ENCODE measurements around the gene KCTD4. TPM values are rescaled to one million over a fixed set of nuclear protein-coding genes. Genes with fewer than 3 reads are reported as not detected.

Gene KCTD4
- total RNA-seq, 1 donor from 2014 or later, result not detected

GRCh38 chr13:45162194-45162593, 38.7 kb downstream of the KCTD4 start:
- TF ChIP-seq, protein P1, sequence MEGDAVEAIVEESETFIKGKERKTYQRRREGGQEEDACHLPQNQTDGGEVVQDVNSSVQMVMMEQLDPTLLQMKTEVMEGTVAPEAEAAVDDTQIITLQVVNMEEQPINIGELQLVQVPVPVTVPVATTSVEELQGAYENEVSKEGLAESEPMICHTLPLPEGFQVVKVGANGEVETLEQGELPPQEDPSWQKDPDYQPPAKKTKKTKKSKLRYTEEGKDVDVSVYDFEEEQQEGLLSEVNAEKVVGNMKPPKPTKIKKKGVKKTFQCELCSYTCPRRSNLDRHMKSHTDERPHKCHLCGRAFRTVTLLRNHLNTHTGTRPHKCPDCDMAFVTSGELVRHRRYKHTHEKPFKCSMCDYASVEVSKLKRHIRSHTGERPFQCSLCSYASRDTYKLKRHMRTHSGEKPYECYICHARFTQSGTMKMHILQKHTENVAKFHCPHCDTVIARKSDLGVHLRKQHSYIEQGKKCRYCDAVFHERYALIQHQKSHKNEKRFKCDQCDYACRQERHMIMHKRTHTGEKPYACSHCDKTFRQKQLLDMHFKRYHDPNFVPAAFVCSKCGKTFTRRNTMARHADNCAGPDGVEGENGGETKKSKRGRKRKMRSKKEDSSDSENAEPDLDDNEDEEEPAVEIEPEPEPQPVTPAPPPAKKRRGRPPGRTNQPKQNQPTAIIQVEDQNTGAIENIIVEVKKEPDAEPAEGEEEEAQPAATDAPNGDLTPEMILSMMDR (IDR thresholded peaks at IDR 0.05; ENCODE audit: partially characterized antibody, unreplicated experiment), result no peak
- Mint-ChIP-seq H3K4me1 (ENCODE audit: low read depth, unreplicated experiment) (no peaks in the 10 kb centered on the region), H3K4me3 (ENCODE audit: unreplicated experiment) (no peak overlapping the region), H3K27me3 (ENCODE audit: unreplicated experiment) (no peaks in the 10 kb centered on the region), H3K9me3 (ENCODE audit: unreplicated experiment) (no peaks in the 10 kb centered on the region), H3K36me3 (ENCODE audit: unreplicated experiment) (no peaks in the 10 kb centered on the region), H3K27ac (ENCODE audit: unreplicated experiment) (no peak overlapping the region)
- no peak for DNase-seq

DNA sequence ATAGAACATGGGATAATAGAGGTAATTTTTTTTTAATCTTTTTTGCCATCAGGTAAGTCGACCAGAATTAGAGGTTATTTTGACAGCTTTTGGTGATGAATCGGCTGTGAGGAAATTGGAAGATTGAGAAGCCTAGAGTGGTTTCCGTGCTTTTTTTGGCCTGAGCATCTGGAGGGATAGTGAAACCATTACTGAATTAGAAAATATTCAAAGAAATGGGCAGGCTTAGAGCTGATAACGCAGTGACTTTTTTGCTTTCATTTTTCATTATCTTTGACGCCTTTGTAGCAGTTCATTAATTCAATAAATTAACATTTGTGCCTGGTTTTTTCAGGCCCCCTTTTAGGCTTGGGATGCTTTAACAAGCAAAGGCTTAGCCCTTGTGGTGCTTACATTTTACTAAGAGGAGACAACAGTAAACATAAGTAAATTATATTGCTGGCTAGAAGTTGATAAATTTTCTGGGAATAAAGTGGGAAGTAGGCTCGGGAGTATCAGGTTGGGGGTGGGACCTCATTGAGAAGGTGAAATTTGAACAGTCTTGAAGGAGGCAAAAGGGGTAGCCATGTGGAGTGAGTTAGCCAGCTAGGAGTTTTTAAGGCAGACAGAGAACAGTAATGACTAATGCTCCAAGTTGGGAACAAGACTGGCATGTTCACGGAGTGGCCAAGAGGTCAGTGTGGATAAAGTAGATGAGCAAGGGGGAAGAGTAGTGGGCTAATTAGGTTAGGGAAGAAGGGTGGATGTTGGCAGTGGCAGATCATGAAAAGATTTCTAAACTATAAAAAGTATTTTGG, 44.1 kb downstream of the KCTD4 start:
- Mint-ChIP-seq H3K27ac (ENCODE audit: unreplicated experiment) (no peak overlapping the region), H3K36me3 (ENCODE audit: unreplicated experiment) (no peaks in the 10 kb centered on the region)
- TF ChIP-seq, protein P1 (IDR thresholded peaks at IDR 0.05; ENCODE audit: partially characterized antibody, unreplicated experiment), result no peak

DNA sequence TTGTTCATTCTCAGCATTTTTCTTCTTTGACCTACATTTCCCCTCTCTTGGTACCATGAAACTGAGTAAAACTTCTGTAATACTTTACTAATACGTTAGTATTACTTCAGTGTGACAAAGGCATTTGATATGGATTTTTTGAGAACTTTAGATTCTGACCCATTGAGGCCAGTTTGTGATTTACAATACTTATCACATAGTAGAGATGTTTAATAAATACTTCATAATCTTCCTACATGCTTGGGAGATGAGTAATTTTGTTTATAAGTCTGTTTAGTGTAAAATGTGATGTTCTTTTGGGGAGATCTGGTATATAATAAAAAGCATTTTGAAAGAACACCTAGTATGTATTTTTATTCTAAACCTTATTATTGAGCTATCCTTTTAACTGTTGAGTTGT, 50.9 kb downstream of the KCTD4 start:
- Mint-ChIP-seq H3K9me3 (ENCODE audit: unreplicated experiment) (peaks cover 2% of the 10 kb centered on the region), H3K27ac (ENCODE audit: unreplicated experiment) (no peak overlapping the region), H3K36me3 (ENCODE audit: unreplicated experiment) (no peaks in the 10 kb centered on the region), H3K4me1 (ENCODE audit: low read depth, unreplicated experiment) (no peaks in the 10 kb centered on the region), H3K4me3 (ENCODE audit: unreplicated experiment) (no peak overlapping the region), H3K27me3 (ENCODE audit: unreplicated experiment) (no peaks in the 10 kb centered on the region)
- no peak for DNase-seq
- TF ChIP-seq, protein P1 (IDR thresholded peaks at IDR 0.05; ENCODE audit: partially characterized antibody, unreplicated experiment), result no peak

More for the DNA sequence above, 44.1 kb downstream of the KCTD4 start:
- no peak for DNase-seq
- Mint-ChIP-seq H3K27me3 (ENCODE audit: unreplicated experiment) (no peaks in the 10 kb centered on the region), H3K4me3 (ENCODE audit: unreplicated experiment) (no peak overlapping the region), H3K9me3 (ENCODE audit: unreplicated experiment) (peaks cover 1% of the 10 kb centered on the region), H3K4me1 (ENCODE audit: low read depth, unreplicated experiment) (no peaks in the 10 kb centered on the region)

DNA sequence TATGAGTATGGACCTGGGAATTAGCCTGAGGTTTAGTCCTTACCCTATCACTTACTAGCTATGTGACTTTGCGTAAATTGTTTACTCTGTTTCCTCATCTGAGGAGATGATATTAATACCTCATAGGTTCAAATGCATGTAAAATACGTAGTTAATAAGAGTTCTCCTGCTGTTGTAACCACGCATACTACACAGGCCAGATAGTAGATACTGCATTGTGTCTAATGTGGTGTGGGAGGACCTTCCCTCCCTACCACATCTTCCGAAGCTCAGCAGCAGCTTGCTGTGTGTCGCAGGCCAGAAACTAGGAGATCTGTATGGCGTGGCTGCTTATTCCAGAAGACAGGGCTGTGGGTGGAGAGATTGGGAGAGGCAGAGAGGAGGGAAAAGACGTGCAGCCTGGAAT, 57.5 kb downstream of the KCTD4 start:
- H3K36me3 Mint-ChIP-seq (ENCODE audit: unreplicated experiment), result peaks cover under 1% of the 10 kb centered on the region

More for the DNA sequence above, 57.5 kb downstream of the KCTD4 start:
- TF ChIP-seq, protein P1 (IDR thresholded peaks at IDR 0.05; ENCODE audit: partially characterized antibody, unreplicated experiment), result no peak
- peaks cover 2% of the 10 kb centered on the region for H3K27me3 Mint-ChIP-seq (ENCODE audit: unreplicated experiment)
- H3K9me3 Mint-ChIP-seq (ENCODE audit: unreplicated experiment), result peaks cover 2% of the 10 kb centered on the region
- H3K4me3 Mint-ChIP-seq (ENCODE audit: unreplicated experiment), result no peak overlapping the region
- no peak overlapping the region for H3K27ac Mint-ChIP-seq (ENCODE audit: unreplicated experiment)
- peaks cover 4% of the 10 kb centered on the region for H3K4me1 Mint-ChIP-seq (ENCODE audit: low read depth, unreplicated experiment)
- DNase-seq, result no peak

Other genes with a start within 250 kb of the KCTD4 start
- gene NUFIP1, start 211.6 kb downstream of the KCTD4 start, total RNA-seq (ENCODE audit: unreplicated experiment), result 5.7 TPM
- 27.7 TPM for gene GPALPP1, start 211.5 kb downstream of the KCTD4 start, total RNA-seq (ENCODE audit: unreplicated experiment)
- gene GTF2F2, start 80.5 kb downstream of the KCTD4 start, total RNA-seq (ENCODE audit: unreplicated experiment), result 25.9 TPM
- gene TPT1, start 140.1 kb upstream of the KCTD4 start, total RNA-seq (ENCODE audit: unreplicated experiment), result 1,515 TPM
- 4.0 TPM for gene SLC25A30, start 217.3 kb upstream of the KCTD4 start, total RNA-seq (ENCODE audit: unreplicated experiment)